ENCODE data around the gene MACROH2A1.

- TF ChIP-seq CTCF (IDR thresholded peaks at IDR 0.05) (no peak), POLR2A (IDR thresholded peaks at IDR 0.05) (no peak), EP300 (IDR thresholded peaks at IDR 0.05) (no peak)
Observed at GRCh38 chr5:135440916-135441315, 41.9 kb upstream of the MACROH2A1 start.
